Adipocyte (in vitro differentiated cells): Measurements from ENCODE around the gene DPY19L1.
"Not testable (repeated sequence)": the region's sequence is repeated elsewhere in the genome, so short reads cannot be mapped to it uniquely, and the experiment has no call there.

ENCODE experiments used
- DNase-seq: peaks from one replicate; pipeline ENCODE4 v3.0.0-alpha.2; 2015; ENCODE audit warnings: low read depth
- H3K27me3 ChIP-seq: replicated peaks from 2 replicates; pipeline ENCODE4 v1.7.0; 2013; ENCODE audit warnings: mild to moderate bottlenecking, low read length, moderate library complexity; ENCODE audit not compliant: control insufficient read depth, insufficient read depth
- H3K36me3 ChIP-seq: 2 replicates; pipeline ENCODE4 v1.7.0; 2013; ENCODE audit warnings: low read length, mild to moderate bottlenecking, moderate library complexity; ENCODE audit not compliant: control insufficient read depth, insufficient read depth, severe bottlenecking
- H3K4me1 ChIP-seq: 2 replicates; pipeline ENCODE4 v1.7.0; 2013; ENCODE audit warnings: mild to moderate bottlenecking, low read length, moderate library complexity; ENCODE audit not compliant: control insufficient read depth, insufficient read depth
- H3K4me3 ChIP-seq: 2 replicates; pipeline ENCODE4 v1.7.0; 2013; ENCODE audit warnings: mild to moderate bottlenecking, low read length, moderate library complexity
- H3K9ac ChIP-seq: 2 replicates; pipeline ENCODE4 v1.7.0; 2013; ENCODE audit warnings: mild to moderate bottlenecking, low read length, moderate library complexity
- H3K9me3 ChIP-seq: 2 replicates; pipeline ENCODE4 v1.7.0; 2013; ENCODE audit warnings: mild to moderate bottlenecking, low read length, moderate library complexity; ENCODE audit not compliant: control insufficient read depth

Gene DPY19L1

GRCh38 chr7:34912236-34912635 lies 125.0 kb downstream of the DPY19L1 start:
- Histone ChIP-seq H3K36me3 (no peaks in the 10 kb centered on the region), H3K27me3 (no peaks in the 10 kb centered on the region), H3K9me3 (peaks cover 16% of the 10 kb centered on the region), H3K4me1 (no peaks in the 10 kb centered on the region), H3K9ac (no peak overlapping the region), H3K4me3 (no peak overlapping the region)
- DNase-seq: no peak

GRCh38 chr7:34906266-34906850 lies 130.9 kb downstream of the DPY19L1 start:
- not testable (repeated sequence) for H3K9me3 ChIP-seq, DNase-seq

DNA sequence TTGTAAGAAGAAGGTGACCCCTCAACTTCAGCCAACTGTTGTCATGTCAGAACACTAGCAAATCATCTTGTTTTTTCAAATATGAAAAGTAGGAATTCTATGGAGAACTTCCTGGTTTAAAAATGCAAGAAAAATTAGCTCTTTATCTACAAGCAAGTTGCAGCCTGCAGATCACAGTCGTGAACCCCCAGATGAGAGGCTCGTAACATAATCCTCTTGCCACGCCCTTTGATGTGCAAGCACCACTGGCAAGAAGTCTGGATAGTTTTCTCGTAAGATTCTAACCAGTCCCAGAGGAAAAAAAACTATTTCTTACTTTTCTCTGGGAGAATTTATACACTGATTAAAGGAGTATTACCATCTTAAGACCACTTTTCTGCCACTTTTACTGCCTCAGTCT lies 132.3 kb downstream of the DPY19L1 start:
- no peaks in the 10 kb centered on the region for H3K36me3 ChIP-seq
- H3K27me3 ChIP-seq: peaks cover 3% of the 10 kb centered on the region
- no peak for DNase-seq
- no peak overlapping the region for H3K9ac ChIP-seq
- H3K4me1 ChIP-seq: no peaks in the 10 kb centered on the region
- H3K9me3 ChIP-seq: peaks cover 6% of the 10 kb centered on the region
- H3K4me3 ChIP-seq: no peak overlapping the region

More at GRCh38 chr7:34906266-34906850, 130.9 kb downstream of the DPY19L1 start:
- not testable (repeated sequence) for H3K27me3 ChIP-seq, H3K36me3 ChIP-seq, H3K4me3 ChIP-seq, H3K4me1 ChIP-seq, H3K9ac ChIP-seq

DNA sequence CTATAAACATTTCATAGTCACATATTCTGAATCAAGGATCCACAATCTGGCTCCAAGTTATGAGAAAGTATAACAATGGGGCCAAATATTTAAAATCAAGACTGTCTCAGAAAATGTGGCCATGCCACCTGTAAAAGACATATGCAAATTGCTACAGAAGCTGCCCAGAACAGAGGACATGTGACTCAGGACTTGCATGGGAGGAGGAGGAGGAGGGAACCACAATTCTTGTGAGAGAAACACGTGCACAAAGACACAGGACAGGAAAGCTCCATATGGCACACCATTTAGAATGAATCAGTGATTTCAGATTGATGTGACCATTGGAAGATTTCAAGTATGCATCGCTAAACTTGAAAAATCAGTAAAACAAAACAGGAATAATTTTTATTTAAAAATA lies 133.4 kb downstream of the DPY19L1 start:
- not testable (repeated sequence) for H3K36me3 ChIP-seq, DNase-seq, H3K4me1 ChIP-seq, H3K9me3 ChIP-seq, H3K9ac ChIP-seq, H3K27me3 ChIP-seq, H3K4me3 ChIP-seq

DNA sequence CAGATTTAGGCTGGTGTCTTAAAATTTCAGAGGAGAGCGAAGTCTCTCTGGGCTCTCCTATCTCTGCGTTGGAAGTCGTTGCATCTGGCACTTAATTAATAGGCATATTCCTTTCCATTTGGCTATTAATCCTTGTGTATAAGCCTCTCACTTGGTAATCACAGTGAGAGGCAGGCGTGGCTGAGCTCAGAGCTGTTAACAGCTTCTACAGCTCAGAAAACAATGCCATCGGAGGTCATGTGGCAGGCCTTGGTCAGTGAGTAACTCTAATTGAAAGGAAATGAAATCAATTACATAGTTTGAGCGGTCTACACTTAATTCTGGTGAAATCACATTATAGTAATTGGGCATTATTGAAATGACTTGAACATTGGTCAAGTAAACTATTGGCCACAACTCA lies 135.1 kb downstream of the DPY19L1 start:
- Histone ChIP-seq H3K9ac (no peak overlapping the region), H3K4me3 (no peak overlapping the region), H3K36me3 (no peaks in the 10 kb centered on the region), H3K4me1 (no peaks in the 10 kb centered on the region), H3K9me3 (peaks cover 6% of the 10 kb centered on the region), H3K27me3 (peaks cover 10% of the 10 kb centered on the region)
- DNase-seq: no peak

- Histone ChIP-seq H3K9ac (no peak overlapping the region), H3K4me3 (no peak overlapping the region), H3K27me3 (peaks cover 10% of the 10 kb centered on the region), H3K36me3 (no peaks in the 10 kb centered on the region), H3K4me1 (no peaks in the 10 kb centered on the region), H3K9me3 (peaks cover 6% of the 10 kb centered on the region)
- DNase-seq: no peak
Measured at GRCh38 chr7:34900891-34901513, 136.3 kb downstream of the DPY19L1 start.

- Histone ChIP-seq H3K36me3 (no peaks in the 10 kb centered on the region), H3K9ac (no peak overlapping the region), H3K27me3 (peaks cover 7% of the 10 kb centered on the region), H3K4me1 (peaks cover 2% of the 10 kb centered on the region), H3K9me3 (peaks cover 15% of the 10 kb centered on the region), H3K4me3 (no peak overlapping the region)
- no peak for DNase-seq
Measured at GRCh38 chr7:34895202-34895601, 142.1 kb downstream of the DPY19L1 start.

DNA sequence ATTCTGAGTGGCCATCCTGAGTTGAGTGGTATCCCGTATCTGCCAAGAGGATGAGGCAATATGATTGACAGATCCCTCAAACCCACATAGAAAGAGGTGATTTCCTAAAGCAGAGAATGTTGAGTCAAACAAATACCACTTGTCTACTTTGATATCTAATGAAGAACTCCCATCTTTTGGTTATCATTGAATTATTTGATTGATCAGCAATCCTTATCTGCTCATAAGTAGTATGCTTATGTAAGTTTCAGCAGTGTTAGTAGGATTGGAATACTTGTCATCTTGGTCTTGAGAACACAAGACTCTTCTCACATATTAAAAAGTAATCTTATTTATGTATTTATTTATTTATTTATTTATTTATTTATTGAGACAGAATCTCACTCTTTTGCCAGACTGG lies 147.3 kb downstream of the DPY19L1 start:
- H3K9ac ChIP-seq: no peak overlapping the region
- peaks cover 2% of the 10 kb centered on the region for H3K4me1 ChIP-seq
- no peaks in the 10 kb centered on the region for H3K36me3 ChIP-seq
- no peak for DNase-seq
- H3K27me3 ChIP-seq: peaks cover 24% of the 10 kb centered on the region
- peaks cover 11% of the 10 kb centered on the region for H3K9me3 ChIP-seq
- no peak overlapping the region for H3K4me3 ChIP-seq

- DNase-seq: no peak
- no peaks in the 10 kb centered on the region for H3K36me3 ChIP-seq
- H3K4me3 ChIP-seq: no peak overlapping the region
- peaks cover 24% of the 10 kb centered on the region for H3K27me3 ChIP-seq
- H3K4me1 ChIP-seq: peaks cover 2% of the 10 kb centered on the region
- peaks cover 36% of the 10 kb centered on the region for H3K9me3 ChIP-seq
- no peak overlapping the region for H3K9ac ChIP-seq
Measured at GRCh38 chr7:34886856-34887255, 150.4 kb downstream of the DPY19L1 start.

- H3K4me1 ChIP-seq, H3K9ac ChIP-seq, DNase-seq, H3K36me3 ChIP-seq, H3K4me3 ChIP-seq: not testable (repeated sequence)
- H3K27me3 ChIP-seq: peaks cover 21% of the 10 kb centered on the region
- H3K9me3 ChIP-seq: peaks cover 38% of the 10 kb centered on the region
Measured at GRCh38 chr7:34883855-34884254, 153.4 kb downstream of the DPY19L1 start.

- Histone ChIP-seq H3K9ac (no peak overlapping the region), H3K36me3 (no peaks in the 10 kb centered on the region), H3K4me3 (no peak overlapping the region), H3K9me3 (peaks cover 31% of the 10 kb centered on the region), H3K4me1 (no peaks in the 10 kb centered on the region), H3K27me3 (no peaks in the 10 kb centered on the region)
- no peak for DNase-seq
Measured at GRCh38 chr7:34879871-34880270, 157.4 kb downstream of the DPY19L1 start.
